ENCODE measurements around the gene BCAS3.

Gene BCAS3

GRCh38 chr17:61307905-61308886 is 630.5 kb downstream of the BCAS3 start:
- no peak for DNase-seq

- DNase-seq, result no peak
Measured at GRCh38 chr17:61309362-61310256, 632.0 kb downstream of the BCAS3 start.

GRCh38 chr17:61310590-61310989 is 632.9 kb downstream of the BCAS3 start:
- DNase-seq, result no peak

GRCh38 chr17:61312406-61313295 is 635.0 kb downstream of the BCAS3 start:
- no peak for DNase-seq

- DNase-seq, result no peak
Measured at GRCh38 chr17:61313461-61314326, 636.0 kb downstream of the BCAS3 start.

- DNase-seq, result no peak
Measured at GRCh38 chr17:61314368-61315078, 636.9 kb downstream of the BCAS3 start.

GRCh38 chr17:61316633-61317032 is 639.0 kb downstream of the BCAS3 start:
- no peak for DNase-seq

GRCh38 chr17:61317779-61318178 is 640.1 kb downstream of the BCAS3 start:
- no peak for DNase-seq

GRCh38 chr17:61318684-61319098 is 641.0 kb downstream of the BCAS3 start:
- no peak for DNase-seq

GRCh38 chr17:61321344-61321743 is 643.7 kb downstream of the BCAS3 start:
- DNase-seq, result no peak

GRCh38 chr17:61322325-61323002 is 644.8 kb downstream of the BCAS3 start:
- DNase-seq, result no peak

- no peak for DNase-seq
Measured at GRCh38 chr17:61323003-61323908, 645.6 kb downstream of the BCAS3 start.

- no peak for DNase-seq
Measured at GRCh38 chr17:61323909-61324868, 646.5 kb downstream of the BCAS3 start.

- no peak for DNase-seq
Measured at GRCh38 chr17:61324950-61325349, 647.3 kb downstream of the BCAS3 start.

- no peak for DNase-seq
Measured at GRCh38 chr17:61325382-61326073, 647.9 kb downstream of the BCAS3 start.

- no peak for DNase-seq
Measured at GRCh38 chr17:61326330-61326729, 648.7 kb downstream of the BCAS3 start.

- no peak for DNase-seq
Measured at GRCh38 chr17:61328351-61328750, 650.7 kb downstream of the BCAS3 start.

All from activated CD4-positive, CD25-positive, alpha-beta regulatory T cell (primary cell).